Measurements from ENCODE around the gene DCAF6.

Gene DCAF6

DNA sequence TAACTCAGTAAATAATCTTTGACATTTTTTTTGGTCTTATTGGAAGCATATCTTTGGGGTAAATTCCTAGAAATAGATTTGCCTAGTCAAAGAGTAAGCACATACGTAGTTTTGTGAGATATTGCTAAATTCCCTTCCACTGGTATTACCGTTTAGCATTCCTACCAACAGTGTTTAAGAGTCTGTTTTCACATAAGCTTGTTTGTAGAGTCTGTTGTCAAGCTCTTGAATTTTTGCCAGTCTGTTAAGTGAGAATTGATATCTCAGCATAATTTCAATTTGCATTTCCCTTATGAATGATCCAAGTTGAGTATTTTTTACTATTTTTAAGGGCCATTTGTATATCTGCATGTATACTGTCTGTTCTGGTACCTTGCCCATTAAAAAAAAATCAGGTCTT is 37.3 kb downstream of the DCAF6 start:
- DNase-seq, result no peak

DNA sequence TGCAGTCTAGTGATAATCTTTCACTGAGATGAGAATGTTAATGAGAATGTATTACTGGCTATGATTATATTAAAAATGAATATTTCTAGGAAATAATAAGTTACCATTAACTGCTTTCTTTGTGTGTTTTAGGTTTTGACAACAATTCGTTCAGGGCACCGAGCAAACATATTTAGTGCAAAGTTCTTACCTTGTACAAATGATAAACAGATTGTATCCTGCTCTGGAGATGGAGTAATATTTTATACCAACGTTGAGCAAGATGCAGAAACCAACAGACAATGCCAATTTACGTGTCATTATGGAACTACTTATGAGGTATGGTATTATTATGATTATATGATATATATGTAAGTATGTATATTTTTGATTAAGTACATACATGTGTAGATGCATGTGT is 38.2 kb downstream of the DCAF6 start:
- DNase-seq, result no peak

DNA sequence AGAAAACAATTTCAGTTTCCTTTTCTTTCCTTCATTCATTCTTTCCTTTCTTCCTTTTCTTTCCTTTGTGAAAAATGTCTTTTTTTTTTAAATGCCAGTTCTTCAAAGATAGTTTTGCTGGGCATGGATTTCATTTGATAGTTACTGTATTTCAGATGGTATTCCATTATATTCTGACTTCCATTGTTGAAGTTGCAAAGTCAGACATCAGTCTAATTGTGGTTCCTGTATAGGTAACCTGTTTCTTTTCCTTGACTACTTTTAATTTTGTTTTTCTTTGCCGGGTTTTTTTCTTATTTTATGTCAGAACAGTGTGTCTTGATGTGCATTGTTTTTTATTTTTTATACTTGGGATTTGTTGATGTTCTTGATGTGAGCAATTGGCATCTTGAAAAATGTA is 40.8 kb downstream of the DCAF6 start:
- DNase-seq, result no peak

DNA sequence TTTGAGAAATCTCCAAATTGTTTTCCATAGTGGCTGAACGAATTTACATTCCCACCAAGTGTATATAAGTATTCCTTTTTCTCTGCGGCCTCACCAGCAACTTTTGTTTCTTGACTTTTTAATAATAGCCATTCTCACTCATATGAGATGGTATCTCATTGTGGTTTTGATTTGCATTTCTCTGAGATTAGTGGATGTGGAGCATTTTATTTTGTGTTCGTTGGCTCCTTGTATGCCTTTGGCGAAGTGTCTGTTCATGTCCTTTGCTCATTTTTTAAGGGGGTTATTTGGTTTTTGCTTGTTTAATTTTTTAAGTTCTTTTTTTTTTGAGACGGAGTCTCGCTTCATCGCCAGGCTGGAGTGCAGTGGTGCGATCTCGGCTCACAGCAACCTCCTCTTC is 45.5 kb downstream of the DCAF6 start:
- DNase-seq, result no peak

DNA sequence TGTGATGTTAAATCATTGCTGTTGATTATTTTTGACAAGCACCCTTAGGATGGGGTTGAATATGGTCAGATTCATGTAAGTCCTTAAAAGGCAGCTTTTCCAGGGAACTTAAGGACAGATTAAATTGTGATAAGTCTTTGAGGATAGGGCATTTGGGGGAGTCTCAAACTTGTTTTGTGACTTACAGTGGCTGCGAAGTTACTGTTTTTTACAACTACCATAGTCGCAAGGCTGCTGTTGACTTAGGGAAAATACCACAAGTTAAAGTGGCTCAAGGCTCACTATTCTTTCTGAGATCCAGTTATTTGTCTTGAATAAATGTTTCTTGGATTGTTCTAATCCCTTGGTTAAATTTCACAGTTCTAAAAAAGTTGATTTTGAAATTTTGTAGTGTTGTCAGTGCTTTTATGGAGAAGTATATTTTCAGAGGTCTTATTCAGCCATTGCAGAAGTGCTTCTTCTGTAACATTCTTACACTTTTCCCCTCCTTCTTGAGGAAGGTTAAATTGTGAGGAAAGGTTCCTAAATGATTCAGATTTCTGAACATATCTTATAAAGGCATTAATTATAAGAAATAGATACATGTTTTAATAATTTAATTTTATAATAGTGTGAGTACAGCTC is 47.4 kb downstream of the DCAF6 start:
- DNase-seq, result no peak

DNA sequence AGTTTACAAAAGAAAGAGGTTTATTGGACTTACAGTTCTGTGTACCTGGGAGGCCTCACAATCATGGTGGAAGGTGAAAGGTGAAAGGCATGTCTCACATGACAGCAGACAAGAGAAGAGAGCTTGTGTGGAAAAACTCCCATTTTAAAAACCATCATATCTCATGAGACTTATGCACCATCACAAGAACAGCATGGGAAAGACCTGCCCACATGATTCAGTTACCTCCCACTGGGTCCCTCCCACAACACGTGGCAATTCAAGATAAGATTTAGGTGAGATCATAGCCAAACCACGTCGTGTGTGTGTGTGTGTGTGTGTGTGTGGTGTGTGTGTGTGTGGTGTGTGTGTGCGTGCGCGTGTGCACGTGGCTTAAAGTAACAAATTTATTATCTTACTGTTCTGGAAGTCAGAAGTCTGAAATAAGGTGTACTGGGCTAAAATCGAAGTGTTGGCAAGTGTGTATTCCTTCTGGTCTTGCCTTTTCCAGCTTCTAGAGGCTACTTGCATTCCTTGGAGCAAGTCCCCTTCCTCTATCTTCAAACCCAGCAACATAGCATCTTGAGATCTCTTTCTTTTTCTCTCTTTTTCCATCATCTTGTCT is 48.5 kb downstream of the DCAF6 start:
- no peak for DNase-seq

DNA sequence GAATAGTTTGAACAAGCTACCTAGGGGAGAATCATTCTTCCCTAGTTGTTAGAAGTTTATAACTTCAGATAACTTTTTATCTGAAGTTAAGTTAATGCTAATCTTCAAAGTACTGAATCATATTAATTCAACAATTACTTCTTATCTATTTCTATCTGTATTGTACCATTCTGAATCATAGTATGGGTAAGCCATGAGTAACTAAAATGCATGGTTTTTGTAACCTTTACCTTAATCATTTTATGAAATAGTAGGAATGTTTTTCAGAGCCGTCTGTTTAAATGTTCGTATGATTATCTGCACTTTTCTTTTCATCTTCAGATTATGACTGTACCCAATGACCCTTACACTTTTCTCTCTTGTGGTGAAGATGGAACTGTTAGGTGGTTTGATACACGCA is 50.7 kb downstream of the DCAF6 start:
- no peak for DNase-seq

DNA sequence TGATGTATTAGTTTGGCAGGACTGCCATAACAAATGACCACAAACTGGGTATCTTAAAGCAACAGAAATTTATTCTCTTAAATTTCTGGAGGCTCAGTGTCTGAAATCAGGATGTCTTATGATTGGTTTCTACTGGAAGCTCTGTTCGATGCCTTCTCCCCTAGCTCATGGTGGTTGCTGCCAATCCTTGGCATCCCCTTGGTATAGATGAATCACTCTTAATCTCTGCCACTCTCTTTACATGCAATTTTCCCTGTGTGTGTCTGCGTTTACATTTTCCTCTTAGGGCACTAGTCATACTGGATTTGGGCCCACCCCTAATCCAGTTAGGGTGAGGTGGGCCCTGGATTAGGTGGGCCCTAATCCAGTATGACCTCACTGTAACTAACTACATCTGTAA is 55.1 kb downstream of the DCAF6 start:
- no peak for DNase-seq

DNA sequence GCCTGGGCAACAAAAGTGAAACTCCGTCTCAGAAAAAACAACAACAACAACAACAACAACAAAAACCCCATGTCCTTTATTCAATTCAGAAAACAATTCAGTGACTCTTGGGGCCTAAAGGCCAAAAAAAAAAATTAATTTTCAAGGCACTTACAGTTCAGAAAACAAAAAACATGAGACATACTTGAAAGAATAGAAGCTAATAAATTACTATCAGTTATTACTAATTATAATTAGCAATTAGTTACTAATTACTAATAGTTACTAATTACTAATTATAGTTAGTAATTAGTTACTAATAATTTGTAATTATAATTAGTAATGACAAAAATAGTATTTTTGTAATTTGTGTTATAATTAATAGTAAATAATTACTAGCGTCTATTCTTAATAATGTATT is 57.2 kb downstream of the DCAF6 start:
- no peak for DNase-seq

DNA sequence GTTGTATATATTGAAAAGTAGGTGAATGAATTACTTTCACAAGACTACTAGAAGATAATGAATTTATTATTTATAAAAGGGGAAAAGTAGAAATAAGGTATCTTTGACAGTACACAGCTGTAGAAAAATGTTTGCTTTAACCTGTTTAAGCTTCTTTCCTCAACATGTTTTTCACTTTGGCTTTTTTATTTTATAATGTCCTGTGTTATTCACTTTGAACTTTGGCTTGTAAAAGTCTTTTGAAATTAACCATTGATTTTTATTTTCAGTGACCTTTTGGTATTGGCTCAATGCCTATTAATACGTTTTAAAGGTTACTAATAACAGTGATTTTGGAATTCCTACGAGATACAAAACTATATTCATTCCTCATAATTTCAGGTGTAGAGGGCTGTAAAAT is 58.1 kb downstream of the DCAF6 start:
- DNase-seq, result no peak

DNA sequence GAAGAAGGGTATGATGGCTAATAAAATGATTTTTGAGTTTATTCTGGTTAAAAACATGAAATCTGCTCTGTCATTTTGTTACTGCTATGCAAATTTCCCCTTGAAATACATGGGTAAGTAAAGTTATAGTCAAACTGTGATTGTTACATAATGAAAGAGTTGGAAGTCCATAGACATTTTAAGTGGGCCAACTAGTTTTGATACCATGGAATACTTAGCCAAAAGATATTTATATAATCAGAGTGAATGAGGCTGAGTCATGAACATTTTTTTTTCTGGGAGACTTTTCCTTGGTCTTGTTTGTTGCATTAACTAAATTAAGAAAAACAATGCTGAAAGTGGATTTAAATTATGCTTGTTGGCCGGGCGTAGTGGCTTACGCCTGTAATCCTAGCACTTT is 58.6 kb downstream of the DCAF6 start:
- DNase-seq, result no peak

DNA sequence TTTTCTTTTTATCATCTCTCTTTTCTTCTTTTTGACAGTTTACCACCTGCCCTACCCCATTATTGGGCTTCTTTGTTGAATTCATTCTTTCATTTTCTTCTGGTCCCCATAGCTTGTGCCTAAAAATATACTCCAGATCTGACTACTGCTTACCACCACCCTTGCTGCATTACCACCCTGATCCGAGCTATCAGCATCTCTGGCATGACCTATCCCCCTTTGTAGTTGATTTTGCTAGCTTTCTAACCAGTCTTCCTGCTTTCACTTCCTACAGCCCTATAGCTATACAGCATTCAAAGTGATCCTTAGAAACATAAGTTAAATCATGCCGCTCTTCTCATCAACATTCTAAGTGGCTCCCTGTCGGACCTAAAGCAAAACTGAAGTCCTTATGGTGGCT is 59.8 kb downstream of the DCAF6 start:
- DNase-seq, result no peak

DNA sequence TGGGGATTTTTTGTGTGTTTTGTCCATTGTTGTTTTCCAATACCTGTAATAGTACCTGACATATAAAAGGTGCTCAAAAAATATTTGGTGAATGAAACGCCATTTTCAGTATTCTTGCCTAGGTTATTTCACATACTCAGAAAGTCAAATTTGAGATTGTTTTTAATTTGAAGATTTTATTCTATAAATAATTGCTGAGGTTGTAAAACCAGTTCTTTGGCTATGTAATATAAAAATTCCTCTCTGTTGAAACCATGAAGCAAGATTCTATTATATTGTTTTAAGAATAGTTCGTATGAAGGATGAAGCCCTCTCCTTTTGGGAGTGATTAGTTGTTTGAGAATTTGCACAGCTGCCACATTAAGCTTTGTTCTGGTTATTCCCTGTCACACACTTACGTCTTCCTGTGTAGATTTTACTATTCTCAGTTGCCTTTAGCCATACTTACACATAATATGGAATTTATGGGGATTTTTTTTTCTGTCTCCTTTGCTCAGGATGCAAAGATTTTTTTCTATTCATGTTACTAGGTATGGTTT is 60.6 kb downstream of the DCAF6 start:
- DNase-seq, result no peak

DNA sequence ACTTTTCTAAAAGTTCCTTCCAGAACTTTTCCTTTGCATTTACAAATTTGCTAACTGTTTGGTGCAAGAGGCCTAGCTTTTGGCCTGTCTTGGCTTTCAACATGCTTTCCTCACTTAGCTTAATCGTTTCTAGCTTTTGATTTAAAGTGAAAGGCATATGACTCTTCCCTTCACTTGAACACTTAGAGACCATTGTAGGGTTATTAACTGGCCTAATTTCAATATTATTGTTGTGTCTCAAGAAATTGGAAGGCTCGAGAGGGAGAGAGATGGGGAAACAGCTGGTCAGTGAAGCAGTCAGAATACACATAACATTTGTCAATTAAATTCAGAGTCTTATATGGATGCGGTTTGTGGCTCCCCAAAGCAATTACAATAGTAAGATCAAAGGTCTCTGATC is 63.4 kb downstream of the DCAF6 start:
- no peak for DNase-seq

DNA sequence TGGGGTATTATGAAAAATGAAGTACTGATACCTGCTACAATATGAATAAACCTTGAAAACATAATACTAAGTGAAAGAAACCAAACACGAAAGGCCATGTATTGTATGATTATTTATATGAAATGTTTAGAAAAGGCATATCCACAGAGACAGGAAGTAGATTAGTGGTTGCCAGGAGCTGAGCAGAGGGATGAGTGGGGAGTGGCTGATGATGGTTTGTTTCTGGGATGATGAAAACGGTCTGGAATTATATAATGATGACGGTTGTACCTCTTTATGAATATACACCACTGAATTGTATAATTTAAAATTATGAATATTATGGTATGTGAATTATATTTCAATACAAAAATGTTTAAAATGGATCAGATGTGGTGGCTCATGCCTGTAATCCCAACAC is 64.2 kb downstream of the DCAF6 start:
- no peak for DNase-seq

DNA sequence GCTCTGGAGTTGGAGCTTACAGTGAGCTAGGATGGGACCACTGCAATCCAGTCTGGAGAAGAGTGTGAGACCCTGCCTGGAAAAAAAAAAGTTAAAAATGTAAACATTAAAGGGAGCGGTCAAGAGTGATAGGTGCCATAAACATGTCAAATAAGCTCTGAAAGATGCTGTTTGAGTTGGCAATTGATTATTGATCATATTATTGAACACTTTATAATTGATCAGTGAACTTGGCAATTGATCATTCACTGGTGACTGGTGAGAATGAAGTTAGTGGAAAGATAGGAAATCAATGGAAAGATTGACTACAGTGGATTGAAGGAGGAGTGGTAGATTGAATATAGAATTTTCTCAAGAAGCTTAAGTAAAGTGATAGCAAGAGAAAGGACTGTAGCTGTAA is 64.7 kb downstream of the DCAF6 start:
- no peak for DNase-seq

DNA sequence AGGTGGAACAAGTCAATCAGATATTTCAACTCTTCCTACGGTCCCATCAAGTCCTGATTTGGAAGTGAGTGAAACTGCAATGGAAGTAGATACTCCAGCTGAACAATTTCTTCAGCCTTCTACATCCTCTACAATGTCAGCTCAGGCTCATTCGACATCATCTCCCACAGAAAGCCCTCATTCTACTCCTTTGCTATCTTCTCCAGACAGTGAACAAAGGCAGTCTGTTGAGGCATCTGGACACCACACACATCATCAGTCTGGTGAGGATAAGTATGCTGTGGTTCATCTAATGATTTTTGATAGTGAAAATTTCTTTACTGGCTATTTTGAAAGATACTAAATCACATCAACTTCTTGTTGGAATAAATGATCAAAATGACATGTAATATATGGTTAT is 68.0 kb downstream of the DCAF6 start:
- no peak for DNase-seq

DNA sequence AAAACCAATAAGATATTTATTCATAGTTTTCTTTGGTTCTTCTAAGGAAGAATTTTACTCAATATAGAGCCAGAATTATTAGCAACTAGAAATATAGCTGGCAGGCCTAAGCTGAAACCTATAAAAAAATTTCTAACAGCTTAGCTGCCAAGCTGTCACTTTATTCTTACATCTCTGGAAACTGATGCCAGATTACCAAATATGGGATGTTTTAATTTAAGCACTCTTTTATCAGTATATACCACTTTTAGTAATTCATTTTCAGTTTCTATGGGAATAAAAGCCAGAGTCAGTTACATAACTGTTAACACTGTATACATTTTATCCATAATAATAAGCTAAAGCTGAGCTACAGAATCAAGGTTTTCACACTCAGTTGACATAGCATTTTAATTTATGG is 69.0 kb downstream of the DCAF6 start:
- no peak for DNase-seq

DNA sequence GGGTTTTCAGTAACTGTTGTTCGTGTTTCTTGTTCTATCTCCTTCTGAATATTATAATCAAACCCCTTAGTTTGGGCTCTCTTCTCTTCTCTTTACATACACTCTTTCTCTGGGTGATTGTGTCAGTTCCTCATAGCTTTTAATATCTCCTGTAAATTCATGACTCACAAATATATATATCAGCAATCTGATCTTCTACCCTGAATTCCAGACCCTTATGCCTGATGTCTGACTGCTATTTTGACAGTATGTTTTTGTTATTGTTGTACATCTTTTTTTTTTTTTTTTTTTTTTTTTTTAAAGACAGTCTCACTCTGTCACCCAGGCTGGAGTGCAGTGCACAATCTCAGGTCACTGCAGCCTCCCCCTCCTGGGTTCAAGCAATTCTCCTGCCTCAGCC is 71.2 kb downstream of the DCAF6 start:
- DNase-seq, result no peak

DNA sequence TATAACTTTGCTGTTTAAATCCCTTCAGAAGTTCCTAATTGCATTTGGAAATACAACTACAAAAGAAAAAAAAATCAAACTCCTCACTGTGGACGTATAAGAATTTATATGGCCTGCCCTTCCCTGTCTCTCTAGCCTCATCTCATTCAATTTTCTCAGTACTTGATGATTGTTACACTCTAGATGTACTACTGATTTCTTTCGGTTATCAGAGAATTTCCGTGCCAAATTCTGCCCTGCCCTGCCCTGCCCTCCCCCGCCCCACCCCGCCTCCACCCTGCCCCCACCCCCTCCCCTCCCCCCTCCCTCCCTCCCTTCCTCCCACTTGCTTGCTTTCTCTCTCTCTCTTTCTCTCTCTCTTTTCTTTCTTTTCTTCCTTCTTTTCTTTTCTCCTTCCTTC is 72.1 kb downstream of the DCAF6 start:
- no peak for DNase-seq

DNA sequence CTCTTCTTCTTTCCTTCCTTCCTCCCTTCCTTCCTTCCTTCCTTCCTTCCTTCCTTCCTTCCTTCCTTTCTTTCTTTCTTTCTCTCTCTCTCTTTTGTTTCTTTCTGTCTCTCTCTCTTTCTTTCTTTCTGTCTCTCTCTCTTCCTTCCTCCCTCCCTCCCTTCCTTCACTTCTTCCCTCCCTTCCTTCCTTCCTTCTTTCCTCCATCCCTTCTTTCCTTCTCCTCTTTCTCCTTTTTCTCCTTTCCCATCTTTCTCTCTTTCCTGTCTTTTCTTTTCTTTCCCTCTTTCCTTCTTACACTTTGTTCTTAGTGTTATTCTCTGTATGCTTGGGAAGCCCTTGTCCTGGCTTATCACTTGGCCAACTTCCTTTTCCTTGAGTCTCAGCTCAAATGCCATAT is 72.8 kb downstream of the DCAF6 start:
- DNase-seq, result no peak

DNA sequence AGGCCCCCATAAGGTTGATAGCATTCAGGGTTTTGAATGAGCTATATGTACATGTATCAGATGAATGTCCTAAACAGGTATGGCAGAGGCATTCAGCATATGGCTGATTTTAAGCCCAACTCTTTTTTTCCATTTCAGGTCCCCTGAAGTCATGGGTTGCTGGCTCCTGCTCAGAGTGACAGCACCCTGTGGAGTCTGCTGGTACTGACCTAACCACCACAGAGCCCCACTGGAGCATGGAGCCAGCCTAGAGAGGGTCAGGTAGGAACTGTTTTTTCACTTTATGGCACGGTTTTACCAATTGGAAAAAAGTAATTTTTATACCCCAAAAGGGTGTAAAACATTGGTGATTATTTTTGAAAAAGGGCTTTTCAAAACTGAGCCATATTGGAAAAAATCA is 82.9 kb downstream of the DCAF6 start:
- no peak for DNase-seq

DNA sequence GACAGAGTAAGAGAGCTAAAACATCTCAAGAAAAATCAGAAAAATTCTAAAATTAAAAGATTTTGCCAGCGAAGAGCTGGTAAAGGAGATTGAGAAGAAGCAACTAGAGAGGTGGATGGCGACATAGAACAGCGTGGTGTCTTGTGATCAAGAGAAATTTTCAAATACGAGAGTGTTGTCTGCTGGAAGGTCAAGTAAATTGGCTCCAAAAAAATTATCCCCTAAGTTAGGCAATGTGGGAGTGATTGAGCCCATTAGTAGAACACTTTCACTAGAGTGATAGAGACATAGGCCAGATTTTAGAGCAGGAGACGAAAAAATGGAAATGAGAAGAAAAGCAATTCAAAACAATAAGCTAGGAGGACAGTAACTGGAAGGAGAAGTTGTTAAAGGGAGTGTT is 94.7 kb downstream of the DCAF6 start:
- no peak for DNase-seq

DNA sequence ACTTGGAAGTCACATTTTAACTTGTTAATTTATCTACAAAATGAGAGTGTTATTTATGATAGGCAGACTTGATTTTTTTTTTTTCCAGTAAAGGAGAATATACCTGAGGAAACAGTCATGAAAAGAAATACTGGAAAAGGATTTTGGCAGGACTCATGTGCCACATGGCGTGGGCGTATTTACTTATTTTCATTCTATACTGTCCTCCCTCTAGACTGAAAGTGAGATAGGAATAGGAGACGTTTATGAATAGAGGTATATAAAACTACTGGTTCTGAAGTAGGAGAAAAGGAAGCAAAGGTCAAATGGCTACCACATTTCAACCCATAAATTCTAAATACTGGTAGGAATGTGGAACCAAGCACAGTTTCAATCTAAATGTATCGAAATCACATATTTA is 95.1 kb downstream of the DCAF6 start:
- DNase-seq, result no peak

DNA sequence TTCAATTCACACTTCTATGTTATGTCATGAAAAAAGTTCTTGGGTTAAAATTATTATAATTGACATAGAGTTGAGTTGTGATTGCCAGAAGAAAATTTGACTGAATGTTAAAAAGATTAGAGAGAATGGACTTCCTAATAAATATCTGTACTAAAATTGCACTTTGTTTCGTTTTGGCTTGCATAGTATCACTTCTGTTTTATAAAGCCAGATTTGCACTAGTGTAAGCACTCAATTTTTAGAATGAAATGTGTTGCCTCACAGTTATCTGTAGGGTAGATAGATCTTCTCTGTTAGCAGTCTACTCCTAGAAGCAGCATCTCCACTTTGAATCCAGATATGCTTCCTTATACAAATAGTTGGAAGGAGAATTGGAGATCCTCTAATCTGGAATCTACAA is 95.5 kb downstream of the DCAF6 start:
- DNase-seq, result no peak
